ENCODE measurements around the gene KCNMA1. TPM values are rescaled to one million over a fixed set of nuclear protein-coding genes. Genes with fewer than 3 reads are reported as not detected.

The KCNMA1 gene
- total RNA-seq, 1 experiment from 2014 or later = 0.49 TPM

DNA sequence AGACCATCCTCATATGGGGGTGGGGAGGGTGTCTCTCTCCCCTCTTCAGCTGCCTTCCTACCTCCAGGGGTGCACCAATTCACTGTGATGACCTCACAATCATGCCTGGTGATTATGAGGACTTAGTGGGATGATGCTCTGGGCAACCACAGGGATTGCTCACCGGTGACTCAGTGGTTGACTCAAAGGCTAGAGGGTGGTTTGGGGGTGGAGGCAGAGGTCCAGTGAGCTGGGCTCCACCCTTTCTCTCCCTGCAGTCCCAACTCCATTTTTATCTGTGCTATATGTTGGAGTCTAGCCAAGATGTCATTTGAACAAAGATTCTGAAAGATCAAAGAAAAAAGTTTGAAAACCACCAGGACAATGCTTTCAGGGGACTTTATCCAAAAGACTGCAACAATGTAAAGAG, 286.9 kb downstream of the KCNMA1 start:
- CTCF ChIA-PET = interaction anchor here (0.8 kb wide), 1 partner anchor 177 kb away, joined by 3 read pairs; no protein-coding TSS in a partner anchor
- TF ChIP-seq POLR2A (IDR thresholded peaks at IDR 0.05; ENCODE audit: borderline replicate concordance, extremely low read depth, insufficient read depth, insufficient read length) (no peak), YY1 (IDR thresholded peaks at IDR 0.05; ENCODE audit: extremely low read depth, insufficient replicate concordance, low read depth, low read length) (peak; percentile 39), POLR2AphosphoS5 (IDR thresholded peaks at IDR 0.05; ENCODE audit: low read depth, low read length) (peak; percentile 57; the same call in 1 of the 2 replicates), TCF7L2 (IDR thresholded peaks at IDR 0.05; ENCODE audit: borderline replicate concordance, extremely low read depth, insufficient read depth, insufficient read length) (peak; percentile 37), CBX3 (IDR thresholded peaks at IDR 0.05; ENCODE audit: low read depth) (peak; percentile 86), SRF (IDR thresholded peaks at IDR 0.05; ENCODE audit: low read depth) (peak; percentile 78), EGR1 (IDR thresholded peaks at IDR 0.05; ENCODE audit: low read depth) (no peak), EZH2 (IDR thresholded peaks at IDR 0.05) (no peak), JUND (IDR thresholded peaks at IDR 0.05) (peak; percentile 95), ZFX (IDR thresholded peaks at IDR 0.05) (no peak), CEBPB (IDR thresholded peaks at IDR 0.05; ENCODE audit: low read depth) (no peak), SP1 (IDR thresholded peaks at IDR 0.05; ENCODE audit: low read depth) (peak; percentile 84), ZNF274 (IDR thresholded peaks at IDR 0.05; ENCODE audit: low read depth, low read length) (no peak), FOSL1 (IDR thresholded peaks at IDR 0.05; ENCODE audit: low read depth) (peak; percentile 98), ELF1 (IDR thresholded peaks at IDR 0.05; ENCODE audit: borderline replicate concordance, low read depth) (no peak), RAD21 (IDR thresholded peaks at IDR 0.05; ENCODE audit: low read depth) (no peak), SIN3A (IDR thresholded peaks at IDR 0.05; ENCODE audit: low read depth) (0 out of 2 replicates have a peak, but pooled peaks have one; percentile 35)
- TF ChIP-seq, protein P1, sequence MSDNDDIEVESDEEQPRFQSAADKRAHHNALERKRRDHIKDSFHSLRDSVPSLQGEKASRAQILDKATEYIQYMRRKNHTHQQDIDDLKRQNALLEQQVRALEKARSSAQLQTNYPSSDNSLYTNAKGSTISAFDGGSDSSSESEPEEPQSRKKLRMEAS (IDR thresholded peaks at IDR 0.05) = peak; percentile 45; the same call in 1 of the 2 replicates
- TF ChIP-seq, protein P2, sequence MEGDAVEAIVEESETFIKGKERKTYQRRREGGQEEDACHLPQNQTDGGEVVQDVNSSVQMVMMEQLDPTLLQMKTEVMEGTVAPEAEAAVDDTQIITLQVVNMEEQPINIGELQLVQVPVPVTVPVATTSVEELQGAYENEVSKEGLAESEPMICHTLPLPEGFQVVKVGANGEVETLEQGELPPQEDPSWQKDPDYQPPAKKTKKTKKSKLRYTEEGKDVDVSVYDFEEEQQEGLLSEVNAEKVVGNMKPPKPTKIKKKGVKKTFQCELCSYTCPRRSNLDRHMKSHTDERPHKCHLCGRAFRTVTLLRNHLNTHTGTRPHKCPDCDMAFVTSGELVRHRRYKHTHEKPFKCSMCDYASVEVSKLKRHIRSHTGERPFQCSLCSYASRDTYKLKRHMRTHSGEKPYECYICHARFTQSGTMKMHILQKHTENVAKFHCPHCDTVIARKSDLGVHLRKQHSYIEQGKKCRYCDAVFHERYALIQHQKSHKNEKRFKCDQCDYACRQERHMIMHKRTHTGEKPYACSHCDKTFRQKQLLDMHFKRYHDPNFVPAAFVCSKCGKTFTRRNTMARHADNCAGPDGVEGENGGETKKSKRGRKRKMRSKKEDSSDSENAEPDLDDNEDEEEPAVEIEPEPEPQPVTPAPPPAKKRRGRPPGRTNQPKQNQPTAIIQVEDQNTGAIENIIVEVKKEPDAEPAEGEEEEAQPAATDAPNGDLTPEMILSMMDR (IDR thresholded peaks at IDR 0.05 in 2 of 3, conservative IDR thresholded peaks at IDR 0.05 in 1 of 3; ENCODE audit: borderline replicate concordance in 1 of 3, insufficient read depth in 1 of 3, low read depth in 2 of 3, low read length in 2 of 3) = 0 out of 6 replicates have a peak, but pooled peaks of 1 of the 3 experiments have one; percentile 9
- TF ChIP-seq, protein P3, sequence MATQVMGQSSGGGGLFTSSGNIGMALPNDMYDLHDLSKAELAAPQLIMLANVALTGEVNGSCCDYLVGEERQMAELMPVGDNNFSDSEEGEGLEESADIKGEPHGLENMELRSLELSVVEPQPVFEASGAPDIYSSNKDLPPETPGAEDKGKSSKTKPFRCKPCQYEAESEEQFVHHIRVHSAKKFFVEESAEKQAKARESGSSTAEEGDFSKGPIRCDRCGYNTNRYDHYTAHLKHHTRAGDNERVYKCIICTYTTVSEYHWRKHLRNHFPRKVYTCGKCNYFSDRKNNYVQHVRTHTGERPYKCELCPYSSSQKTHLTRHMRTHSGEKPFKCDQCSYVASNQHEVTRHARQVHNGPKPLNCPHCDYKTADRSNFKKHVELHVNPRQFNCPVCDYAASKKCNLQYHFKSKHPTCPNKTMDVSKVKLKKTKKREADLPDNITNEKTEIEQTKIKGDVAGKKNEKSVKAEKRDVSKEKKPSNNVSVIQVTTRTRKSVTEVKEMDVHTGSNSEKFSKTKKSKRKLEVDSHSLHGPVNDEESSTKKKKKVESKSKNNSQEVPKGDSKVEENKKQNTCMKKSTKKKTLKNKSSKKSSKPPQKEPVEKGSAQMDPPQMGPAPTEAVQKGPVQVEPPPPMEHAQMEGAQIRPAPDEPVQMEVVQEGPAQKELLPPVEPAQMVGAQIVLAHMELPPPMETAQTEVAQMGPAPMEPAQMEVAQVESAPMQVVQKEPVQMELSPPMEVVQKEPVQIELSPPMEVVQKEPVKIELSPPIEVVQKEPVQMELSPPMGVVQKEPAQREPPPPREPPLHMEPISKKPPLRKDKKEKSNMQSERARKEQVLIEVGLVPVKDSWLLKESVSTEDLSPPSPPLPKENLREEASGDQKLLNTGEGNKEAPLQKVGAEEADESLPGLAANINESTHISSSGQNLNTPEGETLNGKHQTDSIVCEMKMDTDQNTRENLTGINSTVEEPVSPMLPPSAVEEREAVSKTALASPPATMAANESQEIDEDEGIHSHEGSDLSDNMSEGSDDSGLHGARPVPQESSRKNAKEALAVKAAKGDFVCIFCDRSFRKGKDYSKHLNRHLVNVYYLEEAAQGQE (IDR thresholded peaks at IDR 0.05; ENCODE audit: low read depth) = no peak
- TF ChIP-seq, protein P4, sequence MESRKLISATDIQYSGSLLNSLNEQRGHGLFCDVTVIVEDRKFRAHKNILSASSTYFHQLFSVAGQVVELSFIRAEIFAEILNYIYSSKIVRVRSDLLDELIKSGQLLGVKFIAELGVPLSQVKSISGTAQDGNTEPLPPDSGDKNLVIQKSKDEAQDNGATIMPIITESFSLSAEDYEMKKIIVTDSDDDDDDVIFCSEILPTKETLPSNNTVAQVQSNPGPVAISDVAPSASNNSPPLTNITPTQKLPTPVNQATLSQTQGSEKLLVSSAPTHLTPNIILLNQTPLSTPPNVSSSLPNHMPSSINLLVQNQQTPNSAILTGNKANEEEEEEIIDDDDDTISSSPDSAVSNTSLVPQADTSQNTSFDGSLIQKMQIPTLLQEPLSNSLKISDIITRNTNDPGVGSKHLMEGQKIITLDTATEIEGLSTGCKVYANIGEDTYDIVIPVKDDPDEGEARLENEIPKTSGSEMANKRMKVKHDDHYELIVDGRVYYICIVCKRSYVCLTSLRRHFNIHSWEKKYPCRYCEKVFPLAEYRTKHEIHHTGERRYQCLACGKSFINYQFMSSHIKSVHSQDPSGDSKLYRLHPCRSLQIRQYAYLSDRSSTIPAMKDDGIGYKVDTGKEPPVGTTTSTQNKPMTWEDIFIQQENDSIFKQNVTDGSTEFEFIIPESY (IDR thresholded peaks at IDR 0.05; ENCODE audit: extremely low read depth, insufficient replicate concordance, low read length) = no peak

More for the DNA sequence above, 286.9 kb downstream of the KCNMA1 start:
- Histone ChIP-seq H3K9me3 (ENCODE audit: control insufficient read depth in 1 of 2, insufficient read depth in 1 of 2, low read depth in 1 of 2, low read length in 2 of 2) (no peaks in the 10 kb centered on the region), H4K20me1 (ENCODE audit: insufficient read depth) (no peaks in the 10 kb centered on the region), H3K9me2 (ENCODE audit: insufficient read depth) (no peaks in the 10 kb centered on the region), H3K4me1 (ENCODE audit: control insufficient read depth in 1 of 2, insufficient read depth in 2 of 2, low read length in 2 of 2) (peaks cover 13 to 19% of the 10 kb centered on the region in 2 experiments), H3K27me3 (ENCODE audit: insufficient read depth, low read length) (peaks cover 31% of the 10 kb centered on the region; the same call in 1 of the 2 replicates), H2AFZ (ENCODE audit: low read depth, low read length, poor library complexity, severe bottlenecking) (no peak overlapping the region), H3K4me3 (replicated peaks in 1 of 2; ENCODE audit: low read depth in 1 of 2, low read length in 2 of 2) (no peak overlapping the region), H3K36me3 (ENCODE audit: control insufficient read depth in 1 of 2, insufficient read depth in 2 of 2, low read length in 2 of 2) (no peaks in the 10 kb centered on the region), H3K27ac (ENCODE audit: low read depth, low read length) (no peak overlapping the region), H3K4me2 (ENCODE audit: low read length) (peak overlapping the region; percentile 51), H3K9ac (ENCODE audit: low read length) (no peak overlapping the region), H3K79me2 (ENCODE audit: insufficient read depth, low read length) (no peaks in the 10 kb centered on the region)
- ChIA-PET RAD21 (ENCODE audit: low non-redundant PET in 1 of 2, low total read pairs in 2 of 2, uncharacterized antibody in 2 of 2, unreplicated experiment in 2 of 2) (no interaction called here), POLR2A (no interaction called here)
- ATAC-seq (peak; percentile 100), DNase-seq (ENCODE audit: low read depth, low spot score) (peak; percentile 92)
- BruUV-seq (replicated peaks) = no TSS peak
- intact Hi-C loops (cut with micrococcal nuclease) = loop anchor here (5.0 kb wide), 1 partner anchor 157 kb away; no protein-coding TSS in a partner anchor

All from HCT116 (cell line).